ENCODE data around the gene HTT. TPM values are rescaled to one million over a fixed set of nuclear protein-coding genes. Genes with fewer than 3 reads are reported as not detected.
A peak's percentile ranks its signal among the peaks of the same experiment; 100 is the strongest.

The HTT gene
- total RNA-seq: 10 to 100 TPM; 56.3 to 89.5 TPM

- ATAC-seq (ENCODE audit: insufficient number of reproducible peaks, low FRiP score, low read depth) (peak; percentile 94), DNase-seq (ENCODE audit: low spot score) (peak; percentile 84)
- peak within 1 kb of the TSS; percentile 81 to 83 for H3K27ac ChIP-seq
- no peaks in the 10 kb centered on the region for H3K27me3 ChIP-seq (replicated peaks; ENCODE audit: insufficient read depth)
- no peaks in the 10 kb centered on the region for H3K9me3 ChIP-seq
- peaks cover 9 to 16% of the 10 kb centered on the region in 2 donors for H3K4me1 ChIP-seq (ENCODE audit: control insufficient read depth in 1 of 2, low read depth in 2 of 2)
- H3K4me3 ChIP-seq: peak within 1 kb of the TSS; percentile 97
- no peaks in the 10 kb centered on the region for H3K36me3 ChIP-seq
- TF ChIP-seq CTCF (IDR thresholded peaks at IDR 0.05): peak; percentile 15
Observed at GRCh38 chr4:3074078-3074845, at the start of gene HTT, which contains the start of gene HTT-AS. Gene HTT, plus strand, starts transcription at chr4:3074681. Its CDS starts 145 bp downstream, at chr4:3074826. Gene HTT-AS, minus strand, starts transcription at chr4:3074538.

- Histone ChIP-seq H3K36me3 (no peaks in the 10 kb centered on the region), H3K4me1 (ENCODE audit: control insufficient read depth in 1 of 2, low read depth in 2 of 2) (no peaks in the 10 kb centered on the region), H3K27me3 (replicated peaks; ENCODE audit: insufficient read depth) (no peaks in the 10 kb centered on the region), H3K27ac (no peak overlapping the region), H3K9me3 (no peaks in the 10 kb centered on the region), H3K4me3 (no peak overlapping the region)
- ATAC-seq (ENCODE audit: insufficient number of reproducible peaks, low FRiP score, low read depth) (no peak), DNase-seq (ENCODE audit: low spot score) (no peak)
- TF ChIP-seq CTCF (IDR thresholded peaks at IDR 0.05): no peak
Observed at GRCh38 chr4:3025881-3026280, 48.6 kb upstream of the HTT start.

- ATAC-seq (ENCODE audit: insufficient number of reproducible peaks, low FRiP score, low read depth) (no peak), DNase-seq (ENCODE audit: low spot score) (no peak)
- no peaks in the 10 kb centered on the region for H3K4me1 ChIP-seq (ENCODE audit: control insufficient read depth in 1 of 2, low read depth in 2 of 2)
- H3K9me3 ChIP-seq: no peaks in the 10 kb centered on the region
- no peaks in the 10 kb centered on the region for H3K27me3 ChIP-seq (replicated peaks; ENCODE audit: insufficient read depth)
- no peak overlapping the region for H3K4me3 ChIP-seq
- no peaks in the 10 kb centered on the region for H3K36me3 ChIP-seq
- no peak for TF ChIP-seq CTCF (IDR thresholded peaks at IDR 0.05)
- no peak overlapping the region for H3K27ac ChIP-seq
Observed at GRCh38 chr4:3026540-3026939, 47.9 kb upstream of the HTT start.

- no peaks in the 10 kb centered on the region for H3K27me3 ChIP-seq (replicated peaks; ENCODE audit: insufficient read depth)
- no peak for DNase-seq (ENCODE audit: low spot score)
- H3K27ac ChIP-seq: no peak overlapping the region
- H3K36me3 ChIP-seq: no peaks in the 10 kb centered on the region
- no peaks in the 10 kb centered on the region for H3K9me3 ChIP-seq
- no peak overlapping the region for H3K4me3 ChIP-seq
- no peak for TF ChIP-seq CTCF (IDR thresholded peaks at IDR 0.05)
- no peak for ATAC-seq (ENCODE audit: insufficient number of reproducible peaks, low FRiP score, low read depth)
- H3K4me1 ChIP-seq (ENCODE audit: control insufficient read depth in 1 of 2, low read depth in 2 of 2): no peaks in the 10 kb centered on the region
Observed at GRCh38 chr4:3029464-3029863, 45.0 kb upstream of the HTT start.

- no peak for TF ChIP-seq CTCF (IDR thresholded peaks at IDR 0.05)
- ATAC-seq (ENCODE audit: insufficient number of reproducible peaks, low FRiP score, low read depth) (no peak), DNase-seq (ENCODE audit: low spot score) (no peak)
- H3K27ac ChIP-seq: no peak overlapping the region
- no peaks in the 10 kb centered on the region for H3K27me3 ChIP-seq (replicated peaks; ENCODE audit: insufficient read depth)
- H3K9me3 ChIP-seq: no peaks in the 10 kb centered on the region
- no peak overlapping the region for H3K4me3 ChIP-seq
- H3K4me1 ChIP-seq (ENCODE audit: control insufficient read depth in 1 of 2, low read depth in 2 of 2): no peaks in the 10 kb centered on the region
- H3K36me3 ChIP-seq: no peaks in the 10 kb centered on the region
Observed at GRCh38 chr4:3030566-3031356, 43.7 kb upstream of the HTT start.

All from thoracic aorta (tissue), 2 donors.